Colonic mucosa (tissue), 4 donors: Measurements from ENCODE around the gene ABCD3. TPM values are rescaled to one million over a fixed set of nuclear protein-coding genes. Genes with fewer than 3 reads are reported as not detected.

Source experiments
- DNase-seq: peaks from one replicate; pipeline ENCODE4 v3.0.0-alpha.2; 2020
- H3K27ac ChIP-seq: fragments of 200-600 bp; one replicate; pipeline ENCODE4 v1.8.0; 2021
- H3K27me3 ChIP-seq: fragments of 200-600 bp; one replicate; pipeline ENCODE4 v1.8.0; 2021
- H3K36me3 ChIP-seq: fragments of 200-600 bp; one replicate; pipeline ENCODE4 v1.8.0; 2021
- H3K4me1 ChIP-seq: fragments of 200-600 bp; one replicate; pipeline ENCODE4 v1.8.0; 2021; ENCODE audit warnings: mild to moderate bottlenecking
- H3K4me3 ChIP-seq: fragments of 200-600 bp; one replicate; pipeline ENCODE4 v1.8.0; 2021
- H3K9ac ChIP-seq, 2 donors: one replicate each; pipeline ENCODE4 v1.7.0; 2013; ENCODE audit warnings: control low read depth in 2 of 2, low read depth in 2 of 2, low read length in 2 of 2
- H3K9me3 ChIP-seq: fragments of 200-600 bp; one replicate; pipeline ENCODE4 v1.8.0; 2021
- intact Hi-C: fragments of 100-400 bp; cut with DNase I; formaldehyde crosslinking; loops from one replicate; pipeline ENCODE4 v1.14.1; 2022
- total RNA-seq, 2 donors: library from RNA; stranded (reverse); fragmentation: NEBNext Ultra II Directional in 1 of 2; extraction: Animal tissue kit (Norgen Biotek cat#: 25700) in 1 of 2; gene quantifications; one replicate each; pipeline ENCODE4 v1.2.1, GENCODE V29; 2021
- TF ChIP-seq, protein P1 (sequence below): fragments of 200-600 bp; IDR thresholded peaks from one replicate; pipeline ENCODE4 v1.8.0; 2022; ENCODE audit warnings: antibody characterized with exemption, mild to moderate bottlenecking
- donor health status: healthy.
- donor health status: DM: no; HTN: no; CAD: no.
- donor health status: DM: no; HTN: no; CAD: no.

Gene ABCD3
- total RNA-seq, 2 donors from 2014 or later = 99.2 to 100 TPM

DNA sequence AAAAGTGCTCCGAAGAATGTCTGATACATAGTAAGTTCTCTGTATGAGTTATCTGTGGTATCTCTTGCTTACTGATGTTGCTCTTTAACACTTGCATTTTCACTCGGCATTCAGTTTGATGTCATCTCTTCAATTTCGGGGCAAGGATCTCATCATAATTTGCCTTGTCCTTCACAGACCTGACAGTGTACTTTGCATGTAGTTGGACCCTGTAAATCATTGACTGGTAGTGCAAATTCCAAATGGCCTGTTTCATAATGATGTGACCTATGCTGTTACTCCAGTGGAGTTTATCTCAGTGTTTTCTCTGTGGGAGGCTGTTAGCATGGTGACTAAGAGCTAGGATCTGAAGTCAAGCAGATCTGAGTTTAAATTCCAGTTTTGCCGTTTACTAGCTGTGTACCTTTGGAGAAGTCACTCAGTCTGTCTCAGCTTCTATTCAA is 34.2 kb upstream of the ABCD3 start:
- H3K4me3 ChIP-seq = no peak overlapping the region
- no peaks in the 10 kb centered on the region for H3K4me1 ChIP-seq
- no peak overlapping the region for H3K9ac ChIP-seq
- H3K27me3 ChIP-seq = no peaks in the 10 kb centered on the region
- peak overlapping the region; percentile 74 for H3K27ac ChIP-seq
- TF ChIP-seq, protein P1, sequence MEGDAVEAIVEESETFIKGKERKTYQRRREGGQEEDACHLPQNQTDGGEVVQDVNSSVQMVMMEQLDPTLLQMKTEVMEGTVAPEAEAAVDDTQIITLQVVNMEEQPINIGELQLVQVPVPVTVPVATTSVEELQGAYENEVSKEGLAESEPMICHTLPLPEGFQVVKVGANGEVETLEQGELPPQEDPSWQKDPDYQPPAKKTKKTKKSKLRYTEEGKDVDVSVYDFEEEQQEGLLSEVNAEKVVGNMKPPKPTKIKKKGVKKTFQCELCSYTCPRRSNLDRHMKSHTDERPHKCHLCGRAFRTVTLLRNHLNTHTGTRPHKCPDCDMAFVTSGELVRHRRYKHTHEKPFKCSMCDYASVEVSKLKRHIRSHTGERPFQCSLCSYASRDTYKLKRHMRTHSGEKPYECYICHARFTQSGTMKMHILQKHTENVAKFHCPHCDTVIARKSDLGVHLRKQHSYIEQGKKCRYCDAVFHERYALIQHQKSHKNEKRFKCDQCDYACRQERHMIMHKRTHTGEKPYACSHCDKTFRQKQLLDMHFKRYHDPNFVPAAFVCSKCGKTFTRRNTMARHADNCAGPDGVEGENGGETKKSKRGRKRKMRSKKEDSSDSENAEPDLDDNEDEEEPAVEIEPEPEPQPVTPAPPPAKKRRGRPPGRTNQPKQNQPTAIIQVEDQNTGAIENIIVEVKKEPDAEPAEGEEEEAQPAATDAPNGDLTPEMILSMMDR = no peak
- H3K9me3 ChIP-seq = no peaks in the 10 kb centered on the region
- DNase-seq = peak; percentile 77
- no peaks in the 10 kb centered on the region for H3K36me3 ChIP-seq
- intact Hi-C loops = loop anchor here (10.0 kb wide), 1 partner anchor 51 kb away; no protein-coding TSS in a partner anchor

DNA sequence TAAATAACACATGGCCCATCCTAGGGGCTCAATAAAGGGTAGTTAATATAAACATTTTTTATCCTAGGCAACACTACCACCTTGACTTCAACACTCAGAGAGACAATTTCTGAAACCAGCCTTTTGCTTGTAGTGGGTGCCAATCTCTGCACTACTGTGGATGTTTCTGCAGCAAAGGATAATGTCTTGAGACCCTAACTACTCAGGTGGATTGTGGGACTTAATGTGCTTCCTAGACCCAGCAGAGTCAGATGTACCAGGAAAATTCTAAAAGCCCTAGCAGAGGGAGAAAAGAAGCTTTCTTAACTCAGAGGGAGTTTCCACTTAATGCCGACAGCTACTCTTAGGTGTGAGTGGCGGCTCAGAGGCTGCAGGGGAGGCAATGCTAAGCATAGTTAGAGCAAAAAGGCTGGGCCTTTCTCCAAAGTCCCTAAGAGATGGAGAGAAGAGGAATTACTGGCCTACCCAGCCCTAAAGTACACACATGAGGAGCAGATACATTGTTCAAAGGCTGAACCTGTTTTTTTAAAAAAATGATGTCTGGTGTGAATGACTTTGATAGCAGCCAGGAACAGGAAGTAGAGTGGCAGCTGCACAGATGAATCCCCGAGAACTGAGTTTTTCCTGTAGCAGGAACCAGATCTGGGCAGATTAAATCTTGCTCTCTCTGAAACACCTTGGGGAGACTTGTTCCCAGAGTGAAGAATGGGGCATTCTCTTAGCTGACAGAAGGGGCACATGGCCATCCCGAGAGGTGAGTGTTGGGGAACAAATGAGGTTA is 33.5 kb upstream of the ABCD3 start:
- H3K9ac ChIP-seq = peak overlapping the region in 1 of 2 donors; percentile 75
- TF ChIP-seq, protein P1 = no peak
- H3K9me3 ChIP-seq = no peaks in the 10 kb centered on the region
- no peaks in the 10 kb centered on the region for H3K36me3 ChIP-seq
- H3K4me1 ChIP-seq = no peaks in the 10 kb centered on the region
- H3K4me3 ChIP-seq = no peak overlapping the region
- H3K27me3 ChIP-seq = no peaks in the 10 kb centered on the region
- peak; percentile 60 for DNase-seq
- peak overlapping the region; percentile 74 for H3K27ac ChIP-seq
- intact Hi-C loops = loop anchor here (10.0 kb wide), 1 partner anchor 50 kb away; no protein-coding TSS in a partner anchor

DNA sequence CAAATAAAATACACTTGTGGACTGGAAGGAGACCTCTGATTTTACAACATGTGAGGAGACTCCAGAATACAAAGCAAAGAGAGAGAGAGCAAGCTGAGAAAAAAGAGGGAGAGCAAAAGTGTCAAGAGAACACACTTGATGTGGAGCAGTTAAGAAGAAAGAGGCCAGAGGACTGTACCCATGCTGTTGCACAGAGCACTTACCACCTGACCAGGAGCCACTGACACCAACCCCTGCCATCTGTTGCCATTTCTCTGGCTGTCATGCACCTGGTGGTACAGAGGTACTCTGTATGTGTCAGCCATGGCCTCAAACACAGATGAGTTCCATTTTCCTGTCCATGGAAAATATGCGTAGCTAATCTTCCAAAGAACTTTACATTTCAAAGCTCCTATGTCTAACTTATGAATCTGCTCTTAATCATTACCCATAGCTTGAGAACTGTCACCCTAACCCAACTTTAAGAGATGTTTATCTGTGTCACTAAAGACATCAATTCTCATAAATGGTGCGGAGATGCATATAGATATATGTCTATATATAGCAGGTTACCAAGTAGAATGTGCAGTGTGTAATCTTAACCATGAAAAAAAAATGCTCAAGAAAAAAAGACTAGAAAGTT is 32.8 kb upstream of the ABCD3 start:
- DNase-seq = peak; percentile 37
- no peaks in the 10 kb centered on the region for H3K36me3 ChIP-seq

DNA sequence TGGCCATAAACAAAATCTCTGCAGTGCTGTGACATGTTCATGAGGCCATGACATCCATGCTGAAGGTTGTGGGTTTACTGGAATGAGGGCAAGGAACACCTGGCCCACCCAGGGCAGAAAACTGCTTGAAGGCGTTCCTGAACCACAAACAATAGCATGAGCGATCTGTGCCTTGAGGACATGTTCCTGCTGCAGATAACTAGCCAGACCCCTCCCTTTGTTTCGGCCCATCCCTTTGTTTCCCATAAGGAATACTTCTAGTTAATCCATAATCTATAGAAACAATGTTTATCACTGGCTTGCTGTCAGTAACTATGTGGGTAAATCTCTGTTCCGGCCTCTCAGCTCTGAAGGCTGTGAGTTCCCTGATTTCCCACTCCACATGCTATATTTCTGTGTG is 28.9 kb upstream of the ABCD3 start:
- TF ChIP-seq, protein P1 = no peak
- H3K9ac ChIP-seq = no peak overlapping the region
- DNase-seq = no peak
- no peak overlapping the region for H3K27ac ChIP-seq
- no peaks in the 10 kb centered on the region for H3K36me3 ChIP-seq
- H3K27me3 ChIP-seq = no peaks in the 10 kb centered on the region
- intact Hi-C loops = loop anchor here (10.0 kb wide), 1 partner anchor 46 kb away; no protein-coding TSS in a partner anchor
- no peaks in the 10 kb centered on the region for H3K9me3 ChIP-seq
- H3K4me3 ChIP-seq = no peak overlapping the region
- H3K4me1 ChIP-seq = no peaks in the 10 kb centered on the region

More for the DNA sequence above, 32.8 kb upstream of the ABCD3 start:
- no peaks in the 10 kb centered on the region for H3K9me3 ChIP-seq
- H3K4me3 ChIP-seq = no peak overlapping the region
- peak overlapping the region; percentile 3 to 75 for H3K9ac ChIP-seq
- TF ChIP-seq, protein P1 = no peak
- intact Hi-C loops = loop anchor here (10.0 kb wide), 1 partner anchor 49 kb away; no protein-coding TSS in a partner anchor
- H3K4me1 ChIP-seq = no peaks in the 10 kb centered on the region
- peak overlapping the region; percentile 74 for H3K27ac ChIP-seq
- H3K27me3 ChIP-seq = no peaks in the 10 kb centered on the region

DNA sequence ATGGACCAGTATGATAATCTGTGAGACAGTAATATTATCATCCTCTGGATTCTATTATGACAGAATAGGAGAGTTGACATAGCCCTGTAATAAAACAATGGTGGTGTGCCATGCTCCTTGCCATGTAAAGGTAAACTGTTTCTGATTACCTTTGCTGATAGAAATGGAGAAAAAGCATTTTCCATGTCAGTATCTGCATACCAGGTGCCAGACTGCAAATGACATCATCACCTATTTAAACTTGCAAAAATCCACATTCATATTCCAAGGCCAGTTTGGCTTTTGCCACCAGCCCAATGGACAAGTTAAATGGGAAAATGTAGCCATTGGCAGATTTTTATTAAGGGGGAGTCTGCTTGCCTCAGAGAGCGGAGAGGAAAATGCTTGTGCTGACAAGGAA is 23.9 kb upstream of the ABCD3 start:
- TF ChIP-seq, protein P1 = no peak
- no peak overlapping the region for H3K27ac ChIP-seq
- H3K4me3 ChIP-seq = no peak overlapping the region
- H3K36me3 ChIP-seq = no peaks in the 10 kb centered on the region
- no peaks in the 10 kb centered on the region for H3K4me1 ChIP-seq
- no peaks in the 10 kb centered on the region for H3K27me3 ChIP-seq
- H3K9me3 ChIP-seq = no peaks in the 10 kb centered on the region
- no peak for DNase-seq
- intact Hi-C loops = no loop called here
- H3K9ac ChIP-seq = no peak overlapping the region
